ENCODE results near the gene DPT.

DNA sequence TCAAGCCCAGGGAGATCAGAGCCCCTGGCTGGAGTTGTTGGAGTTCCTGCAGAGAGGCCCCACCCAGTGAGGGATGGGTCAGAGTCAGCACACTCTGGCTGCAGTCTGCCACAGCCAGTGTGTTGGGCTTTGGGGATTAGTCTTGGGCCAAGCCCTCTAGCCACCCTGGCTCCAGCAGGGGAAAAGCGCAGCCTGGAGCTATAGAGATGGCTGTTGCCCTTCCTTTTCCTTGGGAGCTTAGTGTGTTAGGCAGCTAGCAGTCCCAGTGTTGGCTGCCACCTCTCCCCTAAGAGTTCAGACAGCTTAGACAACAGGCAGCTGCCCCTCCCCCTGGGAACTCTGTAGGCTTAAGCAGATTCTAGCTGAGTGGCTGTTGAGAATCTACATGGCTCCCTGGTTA, 45.1 kb downstream of the DPT start:
- TF ChIP-seq, protein P1, sequence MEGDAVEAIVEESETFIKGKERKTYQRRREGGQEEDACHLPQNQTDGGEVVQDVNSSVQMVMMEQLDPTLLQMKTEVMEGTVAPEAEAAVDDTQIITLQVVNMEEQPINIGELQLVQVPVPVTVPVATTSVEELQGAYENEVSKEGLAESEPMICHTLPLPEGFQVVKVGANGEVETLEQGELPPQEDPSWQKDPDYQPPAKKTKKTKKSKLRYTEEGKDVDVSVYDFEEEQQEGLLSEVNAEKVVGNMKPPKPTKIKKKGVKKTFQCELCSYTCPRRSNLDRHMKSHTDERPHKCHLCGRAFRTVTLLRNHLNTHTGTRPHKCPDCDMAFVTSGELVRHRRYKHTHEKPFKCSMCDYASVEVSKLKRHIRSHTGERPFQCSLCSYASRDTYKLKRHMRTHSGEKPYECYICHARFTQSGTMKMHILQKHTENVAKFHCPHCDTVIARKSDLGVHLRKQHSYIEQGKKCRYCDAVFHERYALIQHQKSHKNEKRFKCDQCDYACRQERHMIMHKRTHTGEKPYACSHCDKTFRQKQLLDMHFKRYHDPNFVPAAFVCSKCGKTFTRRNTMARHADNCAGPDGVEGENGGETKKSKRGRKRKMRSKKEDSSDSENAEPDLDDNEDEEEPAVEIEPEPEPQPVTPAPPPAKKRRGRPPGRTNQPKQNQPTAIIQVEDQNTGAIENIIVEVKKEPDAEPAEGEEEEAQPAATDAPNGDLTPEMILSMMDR (IDR thresholded peaks at IDR 0.05) = no peak
- TF ChIP-seq POLR2A (IDR thresholded peaks at IDR 0.05) = no peak
